Glomerular visceral epithelial cell (primary cell): ENCODE results near the gene SLC6A20.

Experiments used
- DNase-seq: peaks from one replicate; pipeline ENCODE4 v3.0.0-alpha.2; 2016; ENCODE audit errors: extremely low spot score

The SLC6A20 gene

GRCh38 chr3:45779746-45780735 is 16.3 kb downstream of the SLC6A20 start:
- DNase-seq, result no peak

GRCh38 chr3:45778761-45779201 is 17.6 kb downstream of the SLC6A20 start:
- no peak for DNase-seq

GRCh38 chr3:45777746-45778386 is 18.5 kb downstream of the SLC6A20 start:
- no peak for DNase-seq

GRCh38 chr3:45777111-45777745 is 19.1 kb downstream of the SLC6A20 start:
- DNase-seq, result no peak

GRCh38 chr3:45776611-45777010 is 19.7 kb downstream of the SLC6A20 start:
- DNase-seq, result no peak

- DNase-seq, result no peak
Observed at GRCh38 chr3:45776301-45776595, 20.1 kb downstream of the SLC6A20 start.

- no peak for DNase-seq
Observed at GRCh38 chr3:45775571-45776300, 20.6 kb downstream of the SLC6A20 start.

- DNase-seq, result no peak
Observed at GRCh38 chr3:45774581-45775521, 21.5 kb downstream of the SLC6A20 start.

GRCh38 chr3:45773714-45774449 is 22.5 kb downstream of the SLC6A20 start:
- no peak for DNase-seq

GRCh38 chr3:45773072-45773471 is 23.3 kb downstream of the SLC6A20 start:
- DNase-seq, result no peak

- no peak for DNase-seq
Observed at GRCh38 chr3:45772341-45773035, 23.8 kb downstream of the SLC6A20 start.

GRCh38 chr3:45771831-45772230 is 24.5 kb downstream of the SLC6A20 start:
- no peak for DNase-seq

GRCh38 chr3:45771166-45771775 is 25.1 kb downstream of the SLC6A20 start:
- DNase-seq, result no peak

- no peak for DNase-seq
Observed at GRCh38 chr3:45765958-45766357, 30.4 kb downstream of the SLC6A20 start.

- DNase-seq, result no peak
Observed at GRCh38 chr3:45765266-45765851, 31.0 kb downstream of the SLC6A20 start.

GRCh38 chr3:45763303-45763675 is 33.0 kb downstream of the SLC6A20 start:
- no peak for DNase-seq

- no peak for DNase-seq
Observed at GRCh38 chr3:45762647-45763302, 33.6 kb downstream of the SLC6A20 start.

- no peak for DNase-seq
Observed at GRCh38 chr3:45761831-45762230, 34.5 kb downstream of the SLC6A20 start.
